Loucy (cell line): Measurements from ENCODE around the gene DENND5B.

Experiments used
- H2AFZ ChIP-seq: fragments of 200-600 bp; sonication (generic); 2 replicates; pipeline ENCODE4 v1.6.0; 2016; ENCODE audit warnings: antibody characterized with exemption, mild to moderate bottlenecking, low read length, moderate library complexity
- H3F3A ChIP-seq: fragments of 200-600 bp; 2 replicates; pipeline ENCODE4 v1.6.0; 2016; ENCODE audit warnings: antibody characterized with exemption, low read depth, mild to moderate bottlenecking
- H3K27me3 ChIP-seq: fragments of 200-600 bp; sonication (generic); 2 replicates; pipeline ENCODE4 v1.6.1; 2014; ENCODE audit warnings: low read length, mild to moderate bottlenecking; ENCODE audit not compliant: insufficient read depth, poor library complexity, severe bottlenecking
- H3K36me3 ChIP-seq: fragments of 200-600 bp; sonication (generic); 2 replicates; pipeline ENCODE4 v1.6.1; 2016; ENCODE audit warnings: low read length; ENCODE audit not compliant: insufficient read depth
- H3K4me1 ChIP-seq: fragments of 200-600 bp; sonication (generic); 2 replicates; pipeline ENCODE4 v1.5.1; 2014; ENCODE audit warnings: low read length, mild to moderate bottlenecking; ENCODE audit not compliant: insufficient read depth, poor library complexity, severe bottlenecking
- H3K4me2 ChIP-seq: fragments of 200-600 bp; sonication (generic); 2 replicates; pipeline ENCODE4 v1.6.0; 2014; ENCODE audit warnings: antibody characterized with exemption, low read length, low read depth, mild to moderate bottlenecking; ENCODE audit not compliant: poor library complexity, severe bottlenecking
- H3K4me3 ChIP-seq: fragments of 200-600 bp; sonication (generic); 2 replicates; pipeline ENCODE4 v1.5.1; 2014; ENCODE audit warnings: low read length, mild to moderate bottlenecking, mixed read lengths; ENCODE audit not compliant: poor library complexity, severe bottlenecking
- H3K79me2 ChIP-seq: fragments of 200-600 bp; sonication (generic); 2 replicates; pipeline ENCODE4 v1.6.1; 2014; ENCODE audit warnings: low read length; ENCODE audit not compliant: insufficient read depth
- H3K9ac ChIP-seq: fragments of 200-600 bp; sonication (generic); 2 replicates; pipeline ENCODE4 v1.6.0; 2014; ENCODE audit warnings: mild to moderate bottlenecking, low read depth, low read length, moderate library complexity; ENCODE audit not compliant: poor library complexity, severe bottlenecking
- H3K9me2 ChIP-seq: fragments of 200-600 bp; sonication (generic); replicated peaks from 2 replicates; pipeline ENCODE4 v1.6.1; 2016; ENCODE audit warnings: low read depth, low read length, mixed read lengths
- H3K9me3 ChIP-seq: fragments of 200-600 bp; sonication (generic); 2 replicates; pipeline ENCODE4 v1.6.1; 2014; ENCODE audit warnings: mild to moderate bottlenecking, antibody characterized with exemption, low read length, low read depth; ENCODE audit not compliant: insufficient read depth
- H4K20me1 ChIP-seq: fragments of 200-600 bp; sonication (generic); 2 replicates; pipeline ENCODE4 v1.6.0; 2014; ENCODE audit warnings: antibody characterized with exemption, low read length, mild to moderate bottlenecking; ENCODE audit not compliant: insufficient read depth, poor library complexity, severe bottlenecking
- CTCF ChIP-seq: fragments of 200-600 bp; sonication (generic); conservative IDR thresholded peaks from 2 replicates; pipeline ENCODE4 v1.5.1; 2014; ENCODE audit warnings: mild to moderate bottlenecking, antibody characterized with exemption, low read length
- EZH2phosphoT487 ChIP-seq: fragments of 200-600 bp; IDR thresholded peaks from 2 replicates; pipeline ENCODE4 v1.6.1; 2018; ENCODE audit warnings: antibody characterized with exemption, mild to moderate bottlenecking, moderate library complexity, borderline replicate concordance

DENND5B gene

GRCh38 chr12:31337952-31338351 lies 253.0 kb downstream of the DENND5B start:
- TF ChIP-seq EZH2phosphoT487 (no peak), CTCF (no peak)
- H3K79me2 ChIP-seq = no peaks in the 10 kb centered on the region
- no peak overlapping the region for H3K4me2 ChIP-seq

More at GRCh38 chr12:31337952-31338351, 253.0 kb downstream of the DENND5B start:
- Histone ChIP-seq H3K36me3 (no peaks in the 10 kb centered on the region), H4K20me1 (no peaks in the 10 kb centered on the region), H2AFZ (no peak overlapping the region), H3K9me3 (no peaks in the 10 kb centered on the region), H3K4me3 (no peak overlapping the region), H3K4me1 (no peaks in the 10 kb centered on the region), H3F3A (no peaks in the 10 kb centered on the region), H3K9me2 (no peaks in the 10 kb centered on the region), H3K9ac (no peak overlapping the region), H3K27me3 (no peaks in the 10 kb centered on the region)
